ENCODE data around the gene CYBC1. TPM values are rescaled to one million over a fixed set of nuclear protein-coding genes. Genes with fewer than 3 reads are reported as not detected.

The CYBC1 gene
- polyA plus RNA-seq, 3 donors = 160 to 225 (median 217) TPM

- H2AFZ ChIP-seq (ENCODE audit: insufficient read depth, low read depth, low read length, poor library complexity, severe bottlenecking) = no peak overlapping the region
- H3K27ac ChIP-seq (ENCODE audit: low read depth in 1 of 2, low read length in 2 of 2) = no peak overlapping the region
- Mint-ChIP-seq H3K4me3 (no peak overlapping the region), H3K9me3 (no peaks in the 10 kb centered on the region), H3K4me1 (peaks cover 13% of the 10 kb centered on the region), H3K27ac (no peak overlapping the region), H3K36me3 (peaks cover 22 to 32% of the 10 kb centered on the region in 2 donors), H3K27me3 (ENCODE audit: low read depth in 3 of 3) (peaks cover 0 to 2% (median 0%) of the 10 kb centered on the region in 3 donors)
- H4K20me1 ChIP-seq (ENCODE audit: insufficient read depth, low read length) = no peaks in the 10 kb centered on the region
- peaks cover 5 to 15% of the 10 kb centered on the region in 2 donors for H3K36me3 ChIP-seq (replicated peaks in 1 of 2; ENCODE audit: control insufficient read depth in 1 of 2, insufficient read depth in 2 of 2, low read length in 2 of 2)
- H3K4me3 ChIP-seq (replicated peaks in 1 of 3; ENCODE audit: low read depth in 2 of 3, low read length in 3 of 3) = no peak overlapping the region
- no peaks in the 10 kb centered on the region for H3K9me3 ChIP-seq (replicated peaks in 1 of 2; ENCODE audit: control insufficient read depth in 1 of 2, insufficient read depth in 1 of 2, low read length in 2 of 2)
- H3K4me1 ChIP-seq (ENCODE audit: control insufficient read depth in 1 of 2, insufficient read depth in 2 of 2, low read length in 2 of 2) = peaks cover 4 to 15% of the 10 kb centered on the region in 2 donors
- no peaks in the 10 kb centered on the region for H3K79me2 ChIP-seq (ENCODE audit: insufficient read depth, low read length)
- no peak overlapping the region for H3K9ac ChIP-seq (ENCODE audit: insufficient read depth, low read length, poor library complexity, severe bottlenecking)
- H3K27me3 ChIP-seq (ENCODE audit: control insufficient read depth in 2 of 2, insufficient read depth in 2 of 2, low read length in 2 of 2) = no peaks in the 10 kb centered on the region
- intact Hi-C loops (cut with micrococcal nuclease) = no loop called here
- no peak for DNase-seq
- H3K4me2 ChIP-seq (replicated peaks; ENCODE audit: extremely low read depth, low read length, poor library complexity, severe bottlenecking) = no peak overlapping the region
- no CpG with 5 or more reads among the region's 3 CpGs for WGBS (ENCODE audit: insufficient coverage)
- TF ChIP-seq CTCF (IDR thresholded peaks at IDR 0.05) = no peak
Measured at GRCh38 chr17:82434216-82434565, 16.4 kb downstream of the CYBC1 start.

- H3K4me3 Mint-ChIP-seq = no peak overlapping the region
- H3K9me3 Mint-ChIP-seq = no peaks in the 10 kb centered on the region
- H3K79me2 ChIP-seq (ENCODE audit: insufficient read depth, low read length) = no peaks in the 10 kb centered on the region
- TF ChIP-seq CTCF (IDR thresholded peaks at IDR 0.05) = no peak
- H3K4me2 ChIP-seq (replicated peaks; ENCODE audit: extremely low read depth, low read length, poor library complexity, severe bottlenecking) = no peak overlapping the region
- no peak overlapping the region for H3K4me3 ChIP-seq (replicated peaks in 1 of 3; ENCODE audit: low read depth in 2 of 3, low read length in 3 of 3)
- H3K36me3 Mint-ChIP-seq = peaks cover 22 to 32% of the 10 kb centered on the region in 2 donors
- intact Hi-C loops (cut with micrococcal nuclease) = no loop called here
- H4K20me1 ChIP-seq (ENCODE audit: insufficient read depth, low read length) = no peaks in the 10 kb centered on the region
- no peaks in the 10 kb centered on the region for H3K27me3 ChIP-seq (ENCODE audit: control insufficient read depth in 2 of 2, insufficient read depth in 2 of 2, low read length in 2 of 2)
- H3K4me1 ChIP-seq (ENCODE audit: control insufficient read depth in 1 of 2, insufficient read depth in 2 of 2, low read length in 2 of 2) = peaks cover 4 to 20% of the 10 kb centered on the region in 2 donors
- H3K9me3 ChIP-seq (replicated peaks in 1 of 2; ENCODE audit: control insufficient read depth in 1 of 2, insufficient read depth in 1 of 2, low read length in 2 of 2) = no peaks in the 10 kb centered on the region
- peaks cover 0 to 2% (median 0%) of the 10 kb centered on the region in 3 donors for H3K27me3 Mint-ChIP-seq (ENCODE audit: low read depth in 3 of 3)
- 90% methylated on average over 28 of the region's 32 CpGs for WGBS (ENCODE audit: insufficient coverage)
- no peak for DNase-seq
- no peak overlapping the region for H3K27ac ChIP-seq (ENCODE audit: low read depth in 1 of 2, low read length in 2 of 2)
- no peak overlapping the region for H3K9ac ChIP-seq (ENCODE audit: insufficient read depth, low read length, poor library complexity, severe bottlenecking)
- peaks cover 18% of the 10 kb centered on the region for H3K4me1 Mint-ChIP-seq
- H3K36me3 ChIP-seq (replicated peaks in 1 of 2; ENCODE audit: control insufficient read depth in 1 of 2, insufficient read depth in 2 of 2, low read length in 2 of 2) = peaks cover 5 to 15% of the 10 kb centered on the region in 2 donors
- H2AFZ ChIP-seq (ENCODE audit: insufficient read depth, low read depth, low read length, poor library complexity, severe bottlenecking) = no peak overlapping the region
- no peak overlapping the region for H3K27ac Mint-ChIP-seq
Measured at GRCh38 chr17:82433560-82434215, 16.9 kb downstream of the CYBC1 start.
